HL-60 (cell line): ENCODE data around the gene INSYN1.

Experiments
- CTCF ChIP-seq: IDR thresholded peaks from one replicate; pipeline ENCODE4 v1.5.1; 2011; ENCODE audit warnings: low read length, control low read depth, inconsistent platforms; ENCODE audit not compliant: insufficient read depth
- GABPA ChIP-seq: IDR thresholded peaks from 2 replicates; pipeline ENCODE4 v1.6.1; 2012; ENCODE audit warnings: low read depth
- POLR2AphosphoS5 ChIP-seq: IDR thresholded peaks from 2 replicates; pipeline ENCODE4 v1.6.1; 2012; ENCODE audit warnings: low read depth
- REST ChIP-seq: IDR thresholded peaks from 2 replicates; pipeline ENCODE4 v1.6.1; 2012; ENCODE audit warnings: low read depth; ENCODE audit not compliant: insufficient replicate concordance

- no peak for TF ChIP-seq GABPA
- no peak for TF ChIP-seq CTCF
- TF ChIP-seq POLR2AphosphoS5: no peak
- TF ChIP-seq REST: no peak
Measured at GRCh38 chr15:73711526-73711925, 41.6 kb downstream of the INSYN1 start.
